ENCODE measurements around the gene PRKD3.

GRCh38 chr2:37361994-37362698 lies 37.5 kb upstream of the PRKD3 start:
- TF ChIP-seq CTCF (IDR thresholded peaks at IDR 0.05; ENCODE audit: insufficient read depth, low read length, poor library complexity, severe bottlenecking) (no peak), EZH2phosphoT487 (conservative IDR thresholded peaks at IDR 0.05; ENCODE audit: low read length) (no peak)

Measured in SU-DHL-6 (cell line).